ENCODE data around the gene LRMDA. TPM values are rescaled to one million over a fixed set of nuclear protein-coding genes. Genes with fewer than 3 reads are reported as not detected.

The LRMDA gene
- total RNA-seq, 1 donor from 2014 or later, result 1.8 TPM

DNA sequence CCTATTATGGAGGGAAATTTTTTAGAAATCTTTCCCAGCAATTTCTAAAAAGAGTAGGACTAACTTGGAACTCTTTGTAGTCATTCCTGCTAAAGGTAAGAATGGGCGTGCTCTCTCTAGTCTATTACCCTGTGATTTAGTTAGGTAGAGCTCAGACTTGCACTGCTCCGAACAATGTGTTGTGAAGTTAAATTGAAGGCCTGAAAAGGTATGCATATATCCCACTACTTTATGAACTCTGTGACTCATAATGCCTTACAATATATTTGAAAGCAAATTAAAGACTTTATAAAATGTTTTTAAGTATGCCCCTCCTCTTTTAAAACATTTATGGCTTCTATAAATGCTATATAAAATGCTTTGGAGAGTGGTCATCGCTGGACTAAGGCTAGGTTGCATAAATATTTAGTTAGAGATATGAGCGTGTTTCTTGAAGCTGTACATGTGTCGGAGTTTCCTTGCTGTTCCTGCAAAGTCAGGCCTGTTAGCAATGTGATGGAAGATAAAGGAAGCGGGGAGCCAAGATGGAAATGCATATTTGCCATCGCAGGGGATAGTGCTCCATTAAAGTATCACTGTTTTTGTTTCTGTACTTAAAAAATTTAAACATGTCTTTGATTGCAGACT, 761.4 kb downstream of the LRMDA start:
- no peak for ATAC-seq

- no peak for ATAC-seq
Observed at GRCh38 chr10:76195654-76196390, 764.4 kb downstream of the LRMDA start.

GRCh38 chr10:76197293-76197692, 765.9 kb downstream of the LRMDA start:
- no peak for ATAC-seq

DNA sequence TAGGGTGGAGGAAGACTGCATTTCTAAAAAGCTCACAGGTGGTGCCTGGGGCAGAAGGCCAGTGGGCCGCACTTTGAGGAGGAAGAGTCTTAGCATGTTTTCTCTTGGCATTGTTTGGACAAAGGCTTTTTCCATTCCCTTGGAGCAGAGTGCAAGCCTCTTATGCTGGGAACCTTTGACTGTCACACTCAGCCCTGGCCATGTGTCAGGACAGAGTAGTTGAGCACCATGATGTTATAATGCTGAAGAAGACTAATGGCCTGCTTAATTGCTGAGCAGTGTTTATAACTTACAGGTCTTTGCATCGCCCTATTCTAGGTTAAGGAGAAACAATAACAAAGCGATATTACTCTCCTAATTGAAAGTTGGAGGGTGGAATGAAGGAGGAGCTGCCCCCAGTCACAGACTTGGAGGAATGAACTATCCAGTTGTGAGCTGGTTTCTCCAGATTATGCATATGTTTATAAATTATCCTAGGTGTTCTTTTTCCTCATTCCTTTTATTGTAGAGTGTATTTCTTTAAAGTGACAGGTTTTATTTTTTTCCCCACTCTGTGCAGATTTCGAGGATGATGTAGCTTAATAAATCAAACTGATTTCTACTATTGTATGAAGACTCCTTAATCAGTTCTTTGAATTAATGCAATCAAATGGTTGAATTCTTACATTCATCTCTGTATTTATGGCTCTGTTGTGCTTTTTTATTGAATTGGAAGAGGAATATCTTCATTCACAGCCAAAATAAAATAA, 767.0 kb downstream of the LRMDA start:
- no peak for ATAC-seq

DNA sequence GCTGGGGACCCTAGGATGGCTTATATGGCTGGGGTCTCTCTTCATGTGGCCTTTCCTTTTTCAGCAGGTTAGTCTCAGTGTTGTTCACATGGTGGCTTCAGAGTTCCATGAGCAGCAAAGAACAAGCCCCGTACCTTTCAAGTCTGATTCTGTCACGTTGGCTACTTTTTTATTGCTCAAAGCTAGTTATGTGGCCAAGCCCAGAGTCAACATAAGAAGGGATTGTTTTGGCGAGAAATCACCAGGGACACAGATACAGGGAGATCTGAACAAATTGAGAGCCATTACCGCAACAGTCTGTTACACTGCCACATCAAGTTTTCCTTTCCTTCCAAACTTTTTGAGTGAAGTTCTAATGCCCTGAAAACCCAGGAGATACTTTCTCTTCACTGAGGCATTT, 770.5 kb downstream of the LRMDA start:
- ATAC-seq, result no peak

- ATAC-seq, result no peak
Observed at GRCh38 chr10:76202777-76203176, 771.4 kb downstream of the LRMDA start.

- ATAC-seq, result no peak
Observed at GRCh38 chr10:76205361-76205760, 773.9 kb downstream of the LRMDA start.

DNA sequence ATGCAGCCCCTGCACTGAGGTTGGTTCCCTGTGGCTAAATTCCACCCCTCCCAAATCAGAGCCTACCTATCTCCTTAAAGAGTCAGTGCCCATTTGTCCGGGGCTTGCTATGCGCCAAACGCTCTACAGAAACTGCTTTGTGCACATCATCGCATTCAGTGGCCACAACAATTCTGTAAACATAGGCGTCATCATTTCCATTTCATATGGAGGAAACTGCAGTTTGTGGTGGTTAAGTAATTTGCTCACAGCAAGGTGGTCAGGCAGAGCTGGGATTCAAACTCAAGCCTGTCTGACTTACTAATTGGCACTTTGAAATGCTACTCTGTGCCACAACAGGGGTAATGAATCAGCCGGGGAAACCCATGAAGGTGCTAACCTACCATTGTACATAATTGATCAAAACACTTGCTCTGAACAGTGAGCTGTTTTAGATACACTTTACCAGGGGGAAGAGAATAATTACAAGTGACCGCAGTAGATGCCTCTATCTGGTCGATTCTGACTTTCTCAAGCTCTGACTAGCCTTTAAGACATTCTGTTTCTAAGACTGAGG, 775.5 kb downstream of the LRMDA start:
- no peak for ATAC-seq

DNA sequence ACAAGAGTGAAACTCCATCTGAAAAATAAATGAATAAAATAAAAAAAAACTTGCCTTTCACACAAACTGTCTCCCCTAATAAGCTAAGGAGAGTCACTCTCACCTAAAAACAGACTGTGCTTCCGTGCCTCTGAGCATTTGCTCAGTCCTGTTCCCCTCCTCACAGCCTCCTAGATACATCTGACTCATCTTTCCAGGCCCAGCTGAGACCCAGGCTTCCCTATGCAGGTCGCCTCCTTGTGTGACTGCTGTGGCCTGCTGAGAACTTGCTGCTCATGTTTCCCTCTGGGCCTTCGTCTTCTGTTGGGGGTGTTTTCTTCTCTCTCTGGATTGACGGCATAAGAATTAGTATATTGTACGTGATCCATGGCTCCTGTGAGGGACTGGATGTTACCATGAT, 777.7 kb downstream of the LRMDA start:
- ATAC-seq, result no peak

DNA sequence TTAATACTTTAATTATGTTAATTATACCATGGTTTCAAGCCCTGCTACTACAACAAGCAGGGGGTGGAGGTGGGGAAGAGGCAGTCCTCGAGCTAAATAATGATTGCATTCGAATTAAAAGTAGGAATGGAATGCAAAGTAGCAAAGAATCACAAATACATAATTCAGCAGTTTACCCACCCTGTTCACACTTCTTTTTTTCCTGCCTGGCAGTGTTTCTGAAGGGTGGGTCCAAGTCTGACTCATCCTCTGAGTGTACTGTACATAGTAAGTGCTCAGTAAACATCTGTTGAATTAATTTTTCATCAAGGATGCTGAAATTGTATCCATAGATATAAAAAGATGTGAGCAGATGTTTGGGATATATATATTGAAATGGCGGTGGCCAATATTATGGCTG, 778.8 kb downstream of the LRMDA start:
- ATAC-seq, result no peak

GRCh38 chr10:76211691-76212090, 780.3 kb downstream of the LRMDA start:
- no peak for ATAC-seq

DNA sequence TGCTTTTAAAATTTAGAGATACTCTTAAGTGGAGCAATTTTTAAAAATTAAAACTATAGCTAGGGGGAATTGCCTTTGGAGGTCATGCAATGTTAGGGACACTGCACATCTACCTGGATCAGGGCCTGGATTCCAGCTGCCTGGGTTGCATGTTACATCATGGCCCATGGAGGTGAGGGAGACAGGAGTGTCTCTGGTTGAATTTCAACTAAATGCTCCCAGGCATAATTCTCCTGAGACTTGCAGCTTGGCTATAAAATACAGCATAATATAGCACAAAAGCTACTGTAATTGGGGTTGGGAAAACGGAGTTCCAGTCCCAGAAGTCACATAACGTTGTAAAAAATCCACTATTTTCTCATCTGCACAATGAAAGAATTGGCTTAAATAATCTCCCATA, 782.5 kb downstream of the LRMDA start:
- no peak for ATAC-seq

DNA sequence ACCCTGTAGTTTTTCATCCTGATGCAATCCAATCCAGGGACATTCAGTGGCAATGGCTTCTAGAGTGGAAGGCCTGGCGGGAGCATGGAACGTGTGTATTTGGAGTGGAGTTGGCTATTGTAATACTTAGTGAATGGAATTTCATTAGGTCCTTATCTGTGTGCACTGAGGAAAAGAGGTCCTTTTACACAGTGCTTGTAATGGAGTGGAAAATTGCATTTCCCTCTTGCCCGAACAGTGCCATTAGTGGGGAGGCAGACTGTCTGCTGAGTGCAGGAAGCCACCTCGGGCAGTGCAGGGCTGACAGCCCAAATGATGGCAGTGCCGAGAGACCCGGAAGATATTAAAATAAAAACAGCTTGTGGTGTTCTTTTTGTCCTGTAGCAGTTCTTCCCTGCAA, 786.6 kb downstream of the LRMDA start:
- ATAC-seq, result no peak

- no peak for ATAC-seq
Observed at GRCh38 chr10:76229341-76229740, 797.9 kb downstream of the LRMDA start.

GRCh38 chr10:76230921-76231285, 799.5 kb downstream of the LRMDA start:
- no peak for ATAC-seq

DNA sequence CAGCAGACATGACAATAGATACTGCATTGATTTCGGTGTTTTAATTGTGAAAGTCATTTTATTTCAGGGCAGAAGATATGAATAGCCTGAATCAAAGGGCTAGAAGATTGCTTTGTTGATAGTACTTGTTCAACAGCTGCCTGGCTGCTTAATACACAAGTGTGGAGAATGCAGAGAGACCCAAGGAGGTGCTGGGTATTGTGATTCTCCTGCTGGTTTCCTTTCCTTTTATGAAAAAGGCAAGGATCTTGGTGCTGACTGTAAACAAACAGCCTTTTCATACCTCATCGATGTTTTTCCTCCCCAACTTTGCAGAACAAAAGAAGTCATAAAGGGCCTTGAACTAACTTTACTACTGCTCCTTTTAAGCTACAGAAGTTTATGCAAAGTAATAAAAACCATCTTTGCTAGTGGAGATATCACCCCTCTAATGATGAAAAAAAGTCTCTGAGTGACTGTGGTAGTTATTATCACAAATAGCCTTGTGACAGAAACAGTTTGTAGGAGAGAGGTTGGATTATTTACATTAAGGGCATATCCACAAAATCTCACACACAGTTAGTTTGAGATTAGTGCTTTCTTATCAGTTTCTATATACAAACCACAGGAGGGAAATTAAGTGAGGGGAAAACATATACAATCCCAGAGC, 800.0 kb downstream of the LRMDA start:
- ATAC-seq, result no peak

- no peak for ATAC-seq
Observed at GRCh38 chr10:76234499-76235226, 803.2 kb downstream of the LRMDA start.

DNA sequence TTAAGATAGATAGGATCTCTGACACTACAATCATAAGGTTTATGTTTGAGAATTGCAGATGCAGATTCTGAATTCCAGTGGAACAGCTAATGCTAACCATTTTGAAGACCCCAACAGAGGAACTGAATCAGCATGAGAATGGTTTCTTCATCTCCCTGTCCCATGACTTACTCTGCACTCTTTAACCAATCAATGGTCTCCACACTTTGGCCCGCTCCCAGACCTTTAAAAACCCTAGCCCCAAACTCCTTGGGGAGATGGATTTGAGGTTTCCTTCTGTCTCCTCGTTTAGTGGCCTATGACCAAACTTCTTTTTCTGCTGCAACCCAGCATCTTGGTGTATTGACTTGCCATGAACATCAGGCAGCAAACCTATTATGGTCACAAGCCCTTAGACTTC, 804.9 kb downstream of the LRMDA start:
- no peak for ATAC-seq

DNA sequence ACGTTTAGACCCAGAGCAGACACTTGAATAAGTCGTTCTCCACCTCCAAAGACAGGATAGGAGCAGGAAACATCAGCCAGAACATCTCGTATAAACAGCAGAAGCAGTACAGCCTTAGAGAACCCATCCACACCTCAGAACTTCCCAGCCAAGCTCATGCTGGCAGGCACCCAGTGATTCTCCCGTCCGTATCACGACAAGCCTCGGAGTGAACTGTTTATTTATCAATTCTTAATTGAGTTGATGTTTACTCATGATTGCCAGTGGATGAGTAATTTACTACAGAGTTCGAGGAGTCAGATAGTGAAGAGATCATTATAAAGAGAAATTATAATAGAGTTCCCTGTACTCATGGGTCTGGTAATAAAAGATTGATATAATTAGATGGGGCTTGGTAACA, 811.5 kb downstream of the LRMDA start:
- ATAC-seq, result no peak

DNA sequence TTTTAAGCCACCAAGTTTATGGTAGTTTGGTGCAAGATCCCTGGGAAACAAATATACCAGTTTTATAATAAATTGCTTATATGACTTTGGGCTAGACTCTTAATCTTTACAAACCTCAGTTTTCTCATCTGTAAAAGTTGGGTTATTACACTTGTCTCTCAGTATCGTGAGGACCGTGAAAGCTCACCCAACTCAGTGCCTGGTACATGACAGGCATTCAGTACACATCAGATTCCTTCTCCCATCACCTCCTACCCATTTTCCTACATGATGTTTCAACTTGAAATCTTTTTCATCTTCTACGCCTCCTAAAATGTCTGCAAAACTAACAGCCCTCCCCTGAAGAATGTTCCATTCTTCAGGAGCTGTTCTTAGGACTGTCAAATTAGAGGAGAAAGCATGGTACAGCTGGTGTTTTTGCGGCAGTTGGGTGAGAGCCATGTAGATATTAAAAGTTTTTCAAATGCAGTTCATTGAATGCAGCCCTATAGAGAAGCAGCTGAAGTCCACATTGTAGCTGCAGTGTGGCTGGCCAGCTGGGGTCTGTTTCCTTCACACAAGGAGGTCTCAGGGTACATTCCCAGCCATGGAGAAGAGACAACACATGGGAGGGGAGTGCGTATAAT, 812.8 kb downstream of the LRMDA start:
- no peak for ATAC-seq

DNA sequence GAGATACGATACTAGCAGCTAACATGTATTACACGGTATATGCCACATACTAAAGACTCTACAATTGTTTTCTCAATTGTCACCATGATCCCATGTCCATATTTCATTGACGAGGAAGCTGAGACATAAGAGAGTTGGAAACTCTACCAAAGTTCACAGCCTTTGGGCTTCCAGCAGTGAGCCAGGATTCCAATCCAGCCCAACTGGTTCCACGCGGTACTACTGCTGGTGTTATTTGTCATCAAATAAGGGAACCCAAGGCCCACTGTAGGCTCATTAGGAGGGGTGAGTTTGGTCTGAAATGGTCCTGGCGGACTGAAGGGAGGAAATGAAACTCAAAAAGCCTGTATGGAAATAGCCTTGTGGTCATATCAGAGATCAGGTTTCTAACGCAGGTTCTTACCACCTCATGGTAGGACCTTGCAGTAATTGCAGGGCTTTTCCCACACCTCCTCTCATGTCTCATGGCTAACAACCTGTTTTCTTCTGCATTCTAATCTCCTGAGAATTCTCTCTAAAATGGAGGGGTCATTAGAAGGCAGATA, 814.6 kb downstream of the LRMDA start:
- ATAC-seq, result no peak

All from esophagus mucosa (tissue), 1 donor.